BJ (cell line): ENCODE results near the gene APBA2. TPM values are rescaled to one million over a fixed set of nuclear protein-coding genes. Genes with fewer than 3 reads are reported as not detected.

Source experiments
- CTCF ChIA-PET: fragments of 350-600 bp; formaldehyde crosslinking; extraction: SDS; loops from one replicate; lab custom pipeline; 2021; ENCODE audit warnings: antibody characterized with exemption, inconsistent platforms; lab: Yijun Ruan, JAX
- POLR2A ChIA-PET: fragments of 300-600 bp; sonication (Branson Sonifier 250); formaldehyde crosslinking; extraction: SDS; loops from one replicate; lab custom pipeline; 2021; ENCODE audit warnings: antibody characterized with exemption; lab: Charles Lee
- DNase-seq: peaks from one replicate; pipeline ENCODE4 v3.0.0-alpha.2; 2011; ENCODE audit warnings: low read depth
- H3K27me3 ChIP-seq: 2 replicates; pipeline ENCODE4 v1.6.0; 2011; ENCODE audit warnings: low read length; ENCODE audit not compliant: control insufficient read depth, insufficient read depth
- H3K36me3 ChIP-seq: 2 replicates; pipeline ENCODE4 v1.5.1; 2011; ENCODE audit warnings: low read length; ENCODE audit not compliant: control insufficient read depth, insufficient read depth
- H3K4me3 ChIP-seq: 2 replicates; pipeline ENCODE4 v1.5.1; 2011; ENCODE audit warnings: low read depth, mild to moderate bottlenecking, control low read depth, low read length
- CTCF ChIP-seq: IDR thresholded peaks from 2 replicates; pipeline ENCODE4 v1.5.1; 2011; ENCODE audit warnings: low read depth, mild to moderate bottlenecking, control low read depth, inconsistent platforms, low read length, moderate library complexity; ENCODE audit not compliant: insufficient read depth
- polyA plus RNA-seq: library from polyadenylated mRNA; depleted of rRNA; stranded (reverse); fragments of >200 nt; gene quantifications from 2 replicates; pipeline ENCODE4 v1.2.3, GENCODE V29; 2011

Gene APBA2
- polyA plus RNA-seq, 1 experiment, result 15.1 TPM

GRCh38 chr15:28985691-28986090 lies 99.9 kb downstream of the APBA2 start:
- Histone ChIP-seq H3K27me3 (no peaks in the 10 kb centered on the region), H3K4me3 (no peak overlapping the region), H3K36me3 (no peaks in the 10 kb centered on the region)
- ChIA-PET CTCF (no interaction called here), POLR2A (no interaction called here)
- no peak for TF ChIP-seq CTCF
- DNase-seq, result no peak

DNA sequence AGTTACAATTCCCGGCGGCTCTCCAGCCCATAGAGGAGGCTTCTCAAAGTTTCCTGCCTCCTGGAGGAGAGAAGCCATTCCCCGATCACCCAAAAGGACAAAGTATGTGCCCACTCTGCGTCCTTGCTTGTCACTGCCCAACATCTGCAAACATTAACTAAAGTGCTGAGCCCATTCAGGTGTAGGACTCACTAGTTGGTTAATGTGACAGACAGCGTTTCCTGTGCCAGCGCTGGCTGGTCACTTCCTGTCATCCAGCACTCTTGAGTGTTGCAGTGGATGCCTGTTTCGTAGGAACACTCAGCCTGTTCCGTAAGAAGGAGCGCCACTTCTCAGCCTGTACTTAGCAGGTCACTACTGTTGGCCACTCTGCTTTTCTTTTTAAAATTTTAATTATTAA lies 100.3 kb downstream of the APBA2 start:
- ChIA-PET POLR2A (no interaction called here), CTCF (no interaction called here)
- Histone ChIP-seq H3K27me3 (no peaks in the 10 kb centered on the region), H3K4me3 (no peak overlapping the region), H3K36me3 (no peaks in the 10 kb centered on the region)
- no peak for DNase-seq
- no peak for TF ChIP-seq CTCF

DNA sequence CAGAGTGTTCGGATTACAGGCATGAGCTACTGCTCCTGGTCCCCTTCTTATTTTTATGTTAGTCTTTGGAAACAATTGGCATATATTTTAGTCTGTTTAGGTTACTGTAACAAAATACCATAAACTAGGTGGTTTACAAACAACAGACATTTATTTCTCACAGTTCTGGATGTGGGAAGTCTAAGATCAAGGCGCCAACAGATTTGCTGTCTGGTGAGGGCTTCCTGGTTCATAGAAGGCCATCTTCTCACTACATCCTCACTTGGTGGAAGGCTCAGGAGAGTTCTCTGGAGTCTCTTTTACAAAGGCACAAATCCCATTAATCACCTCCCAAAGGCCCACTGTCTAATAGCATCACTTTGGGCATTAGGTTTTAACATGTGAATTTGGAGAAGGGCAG lies 101.0 kb downstream of the APBA2 start:
- Histone ChIP-seq H3K36me3 (no peaks in the 10 kb centered on the region), H3K27me3 (no peaks in the 10 kb centered on the region), H3K4me3 (no peak overlapping the region)
- CTCF ChIA-PET, result no interaction called here
- no peak for DNase-seq
- POLR2A ChIA-PET, result no interaction called here
- TF ChIP-seq CTCF, result no peak

DNA sequence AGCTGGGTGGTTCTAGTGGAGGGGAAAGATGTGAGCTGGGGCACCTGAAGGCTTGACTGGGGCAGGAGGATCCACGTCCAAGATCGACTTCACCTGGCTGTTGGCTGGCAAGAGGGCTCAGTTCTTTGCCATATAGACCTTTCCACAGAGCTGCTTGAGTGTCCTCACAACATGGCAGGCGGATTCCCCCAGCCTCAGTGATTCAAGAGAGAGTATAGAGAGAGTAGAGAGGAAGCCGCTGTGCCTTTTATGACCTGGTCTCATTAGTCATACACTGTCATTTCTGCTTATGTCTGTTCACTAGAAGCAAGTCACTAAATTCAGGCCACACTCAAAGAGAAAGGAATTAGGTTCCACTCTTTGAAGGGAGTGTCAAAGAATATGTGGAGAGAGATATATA lies 101.6 kb downstream of the APBA2 start:
- no peaks in the 10 kb centered on the region for H3K36me3 ChIP-seq
- no peak for DNase-seq
- CTCF ChIA-PET, result no interaction called here
- POLR2A ChIA-PET, result no interaction called here
- no peak overlapping the region for H3K4me3 ChIP-seq
- H3K27me3 ChIP-seq, result no peaks in the 10 kb centered on the region
- TF ChIP-seq CTCF, result no peak

DNA sequence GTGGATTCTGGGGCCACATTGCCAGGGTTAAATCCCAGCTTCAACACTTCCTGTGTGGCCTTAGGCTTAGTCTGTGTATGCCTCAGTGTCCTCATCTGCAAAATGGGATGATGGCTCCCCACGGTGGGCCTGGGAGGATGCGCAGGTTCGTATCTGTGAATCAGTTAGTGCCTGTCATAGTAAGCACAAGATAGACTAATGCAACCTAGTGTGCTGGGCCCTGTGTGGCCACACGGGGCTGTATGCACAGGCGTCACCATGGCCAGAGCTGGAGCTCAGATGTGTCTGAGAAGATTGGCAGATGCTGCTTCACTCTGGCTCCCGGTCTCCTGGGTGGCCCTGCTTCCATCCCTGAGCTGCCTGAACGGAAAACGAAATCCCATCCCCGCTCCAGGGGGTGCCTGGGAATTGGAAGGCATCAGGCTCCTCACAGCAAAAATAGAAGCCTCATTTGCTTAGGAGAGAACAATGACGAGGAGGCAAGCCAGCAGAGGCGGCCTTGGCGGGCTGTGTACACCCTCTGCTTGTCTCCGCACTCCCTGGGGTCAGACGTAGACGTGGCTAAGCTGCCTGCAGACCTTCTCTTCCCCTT lies 103.6 kb downstream of the APBA2 start:
- H3K27me3 ChIP-seq, result no peaks in the 10 kb centered on the region
- no peaks in the 10 kb centered on the region for H3K36me3 ChIP-seq
- H3K4me3 ChIP-seq, result no peak overlapping the region
- TF ChIP-seq CTCF, result no peak
- POLR2A ChIA-PET, result no interaction called here
- no peak for DNase-seq
- CTCF ChIA-PET, result interaction anchor here (0.6 kb wide), 1 partner anchor 48 kb away, joined by 4 read pairs; no protein-coding TSS in a partner anchor
